IMR-90 (cell line): ENCODE data around the gene GOLGA8N.

ENCODE experiments used
- BHLHE40 ChIP-seq: fragments of 150-350 bp; IDR thresholded peaks from 2 replicates; pipeline ENCODE4 v1.6.1; 2016; ENCODE audit warnings: mild to moderate bottlenecking, low read depth, low read length
- CEBPB ChIP-seq: IDR thresholded peaks from 2 replicates; pipeline ENCODE4 v1.6.1; 2012; ENCODE audit warnings: low read depth, low read length, improper control_type of control experiment
- CHD1 ChIP-seq: IDR thresholded peaks from 2 replicates; pipeline ENCODE4 v1.6.1; 2012; ENCODE audit warnings: low read depth, low read length, improper control_type of control experiment
- CTCF ChIP-seq: conservative IDR thresholded peaks from 2 replicates; pipeline ENCODE4 v1.5.1; 2012; ENCODE audit warnings: mild to moderate bottlenecking, low read depth, low read length, improper control_type of control experiment
- FOS ChIP-seq: fragments of 150-350 bp; IDR thresholded peaks from 2 replicates; pipeline ENCODE4 v1.6.1; 2016; ENCODE audit warnings: low read depth, low read length
- MAFK ChIP-seq: IDR thresholded peaks from 2 replicates; pipeline ENCODE4 v1.6.1; 2012; ENCODE audit warnings: low read depth, low read length, improper control_type of control experiment
- MAZ ChIP-seq: IDR thresholded peaks from 2 replicates; pipeline ENCODE4 v1.6.1; 2012; ENCODE audit warnings: low read depth, mild to moderate bottlenecking, low read length, improper control_type of control experiment, moderate library complexity, borderline replicate concordance
- MXI1 ChIP-seq: IDR thresholded peaks from 2 replicates; pipeline ENCODE4 v1.6.1; 2012; ENCODE audit warnings: low read depth, mild to moderate bottlenecking, low read length, moderate library complexity, borderline replicate concordance
- POLR2A ChIP-seq: IDR thresholded peaks from 2 replicates; pipeline ENCODE4 v1.6.1; 2012; ENCODE audit warnings: mild to moderate bottlenecking, low read depth, low read length
- RAD21 ChIP-seq: IDR thresholded peaks from 2 replicates; pipeline ENCODE4 v1.6.1; 2012; ENCODE audit warnings: low read length, improper control_type of control experiment
- RCOR1 ChIP-seq: IDR thresholded peaks from 2 replicates; pipeline ENCODE4 v1.6.1; 2012; ENCODE audit warnings: mild to moderate bottlenecking, low read length, improper control_type of control experiment; ENCODE audit not compliant: insufficient replicate concordance
- RFX5 ChIP-seq: IDR thresholded peaks from 2 replicates; pipeline ENCODE4 v1.8.0; 2012; ENCODE audit warnings: low read depth, mild to moderate bottlenecking, low read length, moderate library complexity
- SMC3 ChIP-seq: fragments of 150-350 bp; IDR thresholded peaks from 2 replicates; pipeline ENCODE4 v1.6.1; 2016; ENCODE audit warnings: low read depth, mild to moderate bottlenecking, antibody characterized with exemption, low read length, moderate library complexity
- TF ChIP-seq, protein P1 (sequence below): fragments of 150-350 bp; IDR thresholded peaks from 2 replicates; pipeline ENCODE4 v1.6.1; 2016; ENCODE audit warnings: low read depth, mild to moderate bottlenecking, low read length, moderate library complexity, borderline replicate concordance

GRCh38 chr15:32656091-32656490 lies 62.8 kb downstream of the GOLGA8N start:
- no peak for TF ChIP-seq MAFK
- no peak for TF ChIP-seq CTCF
- no peak for TF ChIP-seq MXI1
- TF ChIP-seq RCOR1: no peak
- TF ChIP-seq CHD1: no peak
- TF ChIP-seq POLR2A: no peak
- TF ChIP-seq RAD21: no peak
- no peak for TF ChIP-seq CEBPB
- TF ChIP-seq, protein P1, sequence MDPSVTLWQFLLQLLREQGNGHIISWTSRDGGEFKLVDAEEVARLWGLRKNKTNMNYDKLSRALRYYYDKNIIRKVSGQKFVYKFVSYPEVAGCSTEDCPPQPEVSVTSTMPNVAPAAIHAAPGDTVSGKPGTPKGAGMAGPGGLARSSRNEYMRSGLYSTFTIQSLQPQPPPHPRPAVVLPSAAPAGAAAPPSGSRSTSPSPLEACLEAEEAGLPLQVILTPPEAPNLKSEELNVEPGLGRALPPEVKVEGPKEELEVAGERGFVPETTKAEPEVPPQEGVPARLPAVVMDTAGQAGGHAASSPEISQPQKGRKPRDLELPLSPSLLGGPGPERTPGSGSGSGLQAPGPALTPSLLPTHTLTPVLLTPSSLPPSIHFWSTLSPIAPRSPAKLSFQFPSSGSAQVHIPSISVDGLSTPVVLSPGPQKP: no peak
- TF ChIP-seq SMC3: no peak
- TF ChIP-seq BHLHE40: no peak
- no peak for TF ChIP-seq FOS
- TF ChIP-seq RFX5: no peak
- no peak for TF ChIP-seq MAZ
